Ishikawa (cell line): ENCODE results near the gene AKAIN1.

Experiments used
- CEBPB ChIP-seq: IDR thresholded peaks from 2 replicates; pipeline ENCODE4 v1.6.1; 2012
- CREB1 ChIP-seq: IDR thresholded peaks from 2 replicates; pipeline ENCODE4 v1.6.1; 2012; ENCODE audit warnings: low read depth
- EGR1 ChIP-seq: IDR thresholded peaks from 2 replicates; pipeline ENCODE4 v1.6.1; 2012
- EP300 ChIP-seq: IDR thresholded peaks from 2 replicates; pipeline ENCODE4 v1.6.1; 2012; ENCODE audit warnings: borderline replicate concordance
- FOXM1 ChIP-seq: IDR thresholded peaks from 2 replicates; pipeline ENCODE4 v1.6.1; 2012; ENCODE audit warnings: low read depth, borderline replicate concordance
- MAX ChIP-seq: IDR thresholded peaks from 2 replicates; pipeline ENCODE4 v1.6.1; 2012
- NFIC ChIP-seq: IDR thresholded peaks from 2 replicates; pipeline ENCODE4 v1.6.1; 2012
- RAD21 ChIP-seq: IDR thresholded peaks from 2 replicates; pipeline ENCODE4 v1.6.1; 2012; ENCODE audit warnings: low read depth
- REST ChIP-seq: IDR thresholded peaks from 2 replicates; pipeline ENCODE4 v1.6.1; 2012; ENCODE audit warnings: low read depth, mild to moderate bottlenecking
- TAF1 ChIP-seq: IDR thresholded peaks from 2 replicates; pipeline ENCODE4 v1.6.1; 2012; ENCODE audit warnings: low read depth, mild to moderate bottlenecking
- TEAD4 ChIP-seq: IDR thresholded peaks from 2 replicates; pipeline ENCODE4 v1.6.1; 2012
- USF1 ChIP-seq: IDR thresholded peaks from 2 replicates; pipeline ENCODE4 v1.6.1; 2012
- YY1 ChIP-seq: IDR thresholded peaks from 2 replicates; pipeline ENCODE4 v1.6.1; 2012; ENCODE audit warnings: low read depth

GRCh38 chr18:5159080-5159479 is 38.0 kb downstream of the AKAIN1 start:
- TF ChIP-seq RAD21, result no peak
- TF ChIP-seq CREB1, result no peak
- TF ChIP-seq EGR1, result no peak
- no peak for TF ChIP-seq MAX
- TF ChIP-seq TEAD4, result no peak
- no peak for TF ChIP-seq EP300
- TF ChIP-seq FOXM1, result no peak
- TF ChIP-seq USF1, result no peak
- TF ChIP-seq REST, result no peak
- TF ChIP-seq YY1, result no peak
- TF ChIP-seq CEBPB, result no peak
- no peak for TF ChIP-seq TAF1
- TF ChIP-seq NFIC, result no peak
